ENCODE measurements around the gene RAB11FIP5. TPM values are rescaled to one million over a fixed set of nuclear protein-coding genes. Genes with fewer than 3 reads are reported as not detected.
"Not testable (repeated sequence)": the region's sequence is repeated elsewhere in the genome, so short reads cannot be mapped to it uniquely, and the experiment has no call there.

Gene RAB11FIP5, protein sequence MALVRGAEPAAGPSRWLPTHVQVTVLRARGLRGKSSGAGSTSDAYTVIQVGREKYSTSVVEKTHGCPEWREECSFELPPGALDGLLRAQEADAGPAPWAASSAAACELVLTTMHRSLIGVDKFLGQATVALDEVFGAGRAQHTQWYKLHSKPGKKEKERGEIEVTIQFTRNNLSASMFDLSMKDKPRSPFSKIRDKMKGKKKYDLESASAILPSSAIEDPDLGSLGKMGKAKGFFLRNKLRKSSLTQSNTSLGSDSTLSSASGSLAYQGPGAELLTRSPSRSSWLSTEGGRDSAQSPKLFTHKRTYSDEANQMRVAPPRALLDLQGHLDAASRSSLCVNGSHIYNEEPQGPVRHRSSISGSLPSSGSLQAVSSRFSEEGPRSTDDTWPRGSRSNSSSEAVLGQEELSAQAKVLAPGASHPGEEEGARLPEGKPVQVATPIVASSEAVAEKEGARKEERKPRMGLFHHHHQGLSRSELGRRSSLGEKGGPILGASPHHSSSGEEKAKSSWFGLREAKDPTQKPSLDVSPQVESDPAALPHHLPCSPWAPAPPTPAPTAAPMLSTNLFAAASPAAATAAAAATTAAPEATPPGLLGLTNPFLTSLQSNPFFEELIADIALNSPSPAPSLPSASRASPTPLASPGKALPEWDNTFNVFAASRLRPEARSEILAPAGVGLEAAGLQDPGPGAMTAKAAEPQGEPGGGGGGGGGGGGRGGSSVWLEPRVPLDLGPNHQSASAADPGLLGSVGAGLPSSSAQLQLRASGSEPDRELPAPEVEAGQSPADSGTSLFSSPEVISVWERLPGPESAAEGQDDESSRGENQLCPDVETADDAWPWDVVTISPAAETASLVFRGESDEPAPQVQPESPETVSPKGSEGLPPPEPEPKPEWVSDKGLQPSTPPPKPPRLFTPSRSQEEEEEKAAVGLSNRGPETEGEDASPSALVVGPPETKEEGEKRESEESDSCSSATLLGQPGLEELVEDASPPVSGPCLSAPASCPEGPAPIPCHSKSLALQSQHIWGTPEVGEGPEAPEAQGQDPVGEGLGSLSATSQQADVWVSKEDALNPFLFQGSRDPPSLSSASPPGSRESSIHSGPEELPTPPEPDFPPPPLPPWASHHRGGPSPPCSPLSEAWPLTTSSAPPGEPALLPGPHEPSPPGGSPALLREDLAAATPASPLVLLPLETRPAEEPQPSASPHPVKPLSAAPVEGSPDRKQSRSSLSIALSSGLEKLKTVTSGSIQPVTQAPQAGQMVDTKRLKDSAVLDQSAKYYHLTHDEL (N-terminal part only)
- polyA plus RNA-seq (ENCODE audit: insufficient read length in 10 of 10): 10 to 100 TPM; 12.3 to 17.8 (median 15.7) TPM
- long read RNA-seq, donor 1, full-length matches to known transcripts: 1 of 1 reads
- long read RNA-seq, donor 1, partial matches to known transcripts: 0 of 1 reads
- long read RNA-seq, donor 1, other reads (novel, unspliced or antisense): 0 of 1 reads
- long read RNA-seq, donor 2: 0 reads
- long read RNA-seq, donor 3: 0 reads
- long read RNA-seq, donor 4, full-length matches to known transcripts: 1 of 1 reads
- long read RNA-seq, donor 4, partial matches to known transcripts: 0 of 1 reads
- long read RNA-seq, donor 4, other reads (novel, unspliced or antisense): 0 of 1 reads
- long read RNA-seq, donor 5: 0 reads
- long read RNA-seq, donor 6: 0 reads
- long read RNA-seq, donor 7, full-length matches to known transcripts: 2 of 2 reads
- long read RNA-seq, donor 7, partial matches to known transcripts: 0 of 2 reads
- long read RNA-seq, donor 7, other reads (novel, unspliced or antisense): 0 of 2 reads
- long read RNA-seq, donor 8, full-length matches to known transcripts: 1 of 1 reads
- long read RNA-seq, donor 8, partial matches to known transcripts: 0 of 1 reads
- long read RNA-seq, donor 8, other reads (novel, unspliced or antisense): 0 of 1 reads
- long read RNA-seq, donor 9: 0 reads

GRCh38 chr2:73112913-73113854, at the start of gene RAB11FIP5:
Gene RAB11FIP5 (minus strand): TSS chr2:73112948. CDS start chr2:73112777, 171 bp downstream.
- peak; percentile 80 to 88 (median 81) for DNase-seq

GRCh38 chr2:73156539-73157124, 43.9 kb upstream of the RAB11FIP5 start:
- peak in 2 of 3 donors; percentile 49 to 74 for DNase-seq

DNA sequence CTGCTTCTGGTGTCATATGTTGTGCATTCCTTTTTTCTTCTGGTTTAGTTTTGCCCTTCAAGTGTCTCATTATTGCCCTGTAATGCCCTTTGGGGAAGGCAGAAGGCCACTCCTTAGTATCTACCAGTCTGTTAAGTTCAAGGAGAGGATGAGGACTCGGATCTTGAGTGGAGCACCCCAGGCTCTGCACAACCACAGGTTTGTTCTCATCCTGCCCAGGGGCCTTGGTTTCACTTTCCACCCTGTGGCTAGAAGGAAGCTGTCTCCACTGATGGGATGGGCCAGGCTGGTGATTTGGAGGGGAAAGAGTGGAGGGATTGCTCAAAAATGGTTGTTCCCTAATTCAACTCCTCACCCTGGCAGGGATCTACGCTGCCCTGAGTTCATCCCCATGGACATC, 30.2 kb upstream of the RAB11FIP5 start:
- no peak for DNase-seq

- no peak for DNase-seq
Measured at GRCh38 chr2:73141896-73142295, 29.1 kb upstream of the RAB11FIP5 start.

DNA sequence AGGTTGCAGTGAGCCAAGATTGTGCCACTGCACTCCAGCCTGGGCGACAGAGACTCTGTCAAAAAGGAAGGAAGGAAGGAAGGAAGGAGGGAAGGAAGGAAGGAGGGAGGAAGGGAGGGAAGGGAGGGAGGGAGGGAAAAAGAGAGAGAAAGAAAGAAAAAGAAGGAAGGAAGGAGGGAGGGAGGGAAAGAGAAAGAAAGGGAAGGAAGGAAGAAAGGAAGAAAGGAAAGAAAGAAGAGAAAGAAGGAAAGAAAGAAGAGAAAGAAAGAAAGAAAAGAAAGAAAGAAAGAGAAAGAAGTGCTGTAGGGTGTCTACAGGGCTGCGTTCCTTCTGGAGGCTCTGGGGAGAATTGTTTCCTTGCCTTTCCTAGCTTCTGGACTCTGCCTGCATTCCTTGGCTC, 22.5 kb upstream of the RAB11FIP5 start:
- DNase-seq: no peak

GRCh38 chr2:73134471-73134870, 21.7 kb upstream of the RAB11FIP5 start:
- no peak for DNase-seq

DNA sequence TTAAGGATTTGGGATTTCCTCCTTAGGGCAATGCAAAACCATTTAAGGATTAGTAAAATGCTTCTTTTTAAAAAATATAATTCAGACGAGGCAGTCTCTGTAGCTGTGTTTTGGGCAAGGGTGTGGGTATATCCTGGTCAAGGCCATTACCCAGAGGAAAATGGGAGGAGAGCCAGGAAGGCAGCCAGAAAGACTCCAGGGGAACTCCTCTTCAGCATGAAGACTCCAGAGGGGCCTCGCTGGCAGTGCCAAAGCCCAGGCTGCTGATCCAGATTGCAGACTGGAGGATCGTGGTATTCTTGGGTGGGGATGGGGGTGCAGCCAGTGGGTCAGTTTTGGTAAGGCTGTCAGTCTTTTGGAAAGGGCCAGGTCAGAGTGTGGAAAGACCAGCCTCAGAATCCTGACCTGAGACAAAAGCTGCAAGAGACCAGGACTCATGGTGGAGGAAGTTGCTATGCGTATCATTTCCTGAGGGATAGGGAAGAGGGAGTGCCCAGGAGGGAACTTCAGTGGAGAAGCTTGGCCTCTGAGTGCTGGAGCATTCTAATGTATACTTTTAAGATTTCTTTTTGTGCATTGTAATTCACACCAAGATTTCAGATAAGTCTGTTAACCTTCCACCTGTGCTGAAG, 20.9 kb upstream of the RAB11FIP5 start:
- DNase-seq: no peak

DNA sequence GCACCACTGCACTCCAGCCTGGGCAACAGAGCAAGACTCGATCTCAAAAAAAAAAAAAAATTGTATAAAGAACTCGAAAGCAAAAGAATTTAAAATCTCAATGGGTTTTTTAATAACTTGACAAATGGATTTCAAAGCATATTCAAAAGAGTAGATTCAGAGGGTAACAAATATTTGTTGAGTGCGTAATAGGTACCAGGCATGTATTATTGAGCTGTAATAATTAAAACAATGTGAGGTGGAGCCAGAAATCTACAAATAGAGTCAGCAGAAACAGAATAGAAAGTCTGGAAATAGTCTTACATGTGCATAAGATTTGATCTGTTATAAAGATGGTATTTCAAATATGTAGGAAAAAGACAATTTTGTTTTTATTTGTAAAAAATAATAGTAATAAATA, 19.1 kb upstream of the RAB11FIP5 start:
- DNase-seq: peak in 1 of 3 donors; percentile 19

DNA sequence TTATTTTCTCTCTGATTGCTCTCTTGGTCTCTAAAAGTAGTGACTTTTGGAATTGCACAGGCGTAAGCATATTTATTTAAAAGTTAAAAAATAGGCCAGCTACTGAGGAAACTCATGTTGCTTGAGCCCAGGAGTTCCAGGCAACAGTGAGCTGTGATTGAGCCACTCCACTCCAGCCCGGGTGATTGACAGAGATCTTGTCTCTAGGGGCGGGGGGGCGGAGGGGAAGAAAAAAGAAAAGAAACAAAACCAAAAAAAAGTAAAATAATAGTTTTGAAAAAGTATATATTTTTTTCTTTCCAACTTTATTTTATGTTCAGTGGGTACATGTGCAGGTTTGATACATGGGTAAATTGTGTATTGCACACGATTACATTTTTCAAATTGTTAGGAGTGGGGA, 18.0 kb upstream of the RAB11FIP5 start:
- DNase-seq: no peak

DNA sequence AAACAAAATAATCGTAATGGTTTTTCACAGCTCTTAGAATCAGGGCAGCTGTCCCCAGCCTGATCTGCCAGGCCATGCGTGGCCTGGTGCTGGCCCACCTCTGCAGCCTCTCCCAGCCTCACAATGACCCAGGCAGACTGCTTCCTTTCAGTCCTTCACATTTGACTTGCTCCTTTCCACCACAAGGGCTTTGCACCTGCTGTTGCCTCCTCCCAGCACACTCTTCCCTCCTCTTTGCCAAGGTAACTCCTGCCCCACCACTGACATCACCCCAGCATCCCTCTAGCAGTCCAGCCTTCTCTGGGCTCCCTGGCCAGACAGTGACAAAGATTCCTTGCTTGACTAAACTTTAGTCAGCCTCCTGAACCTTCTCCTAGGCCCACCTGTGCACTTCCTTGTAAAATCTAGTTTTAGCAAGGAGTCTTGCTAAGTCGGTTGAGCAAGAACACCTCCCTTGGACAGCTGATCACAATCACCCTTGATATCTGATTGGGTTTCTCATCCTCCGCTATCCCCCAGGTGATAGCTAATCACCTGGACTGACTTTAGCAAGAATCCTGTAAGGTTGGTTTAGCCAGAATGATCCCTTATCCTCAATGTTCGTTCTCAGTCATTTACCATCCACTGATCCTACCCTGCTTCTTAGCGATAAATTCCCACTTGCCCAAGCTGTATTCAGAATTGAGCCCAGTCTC, 16.2 kb upstream of the RAB11FIP5 start:
- no peak for DNase-seq

GRCh38 chr2:73122536-73122935, 9.8 kb upstream of the RAB11FIP5 start:
- DNase-seq: no peak

DNA sequence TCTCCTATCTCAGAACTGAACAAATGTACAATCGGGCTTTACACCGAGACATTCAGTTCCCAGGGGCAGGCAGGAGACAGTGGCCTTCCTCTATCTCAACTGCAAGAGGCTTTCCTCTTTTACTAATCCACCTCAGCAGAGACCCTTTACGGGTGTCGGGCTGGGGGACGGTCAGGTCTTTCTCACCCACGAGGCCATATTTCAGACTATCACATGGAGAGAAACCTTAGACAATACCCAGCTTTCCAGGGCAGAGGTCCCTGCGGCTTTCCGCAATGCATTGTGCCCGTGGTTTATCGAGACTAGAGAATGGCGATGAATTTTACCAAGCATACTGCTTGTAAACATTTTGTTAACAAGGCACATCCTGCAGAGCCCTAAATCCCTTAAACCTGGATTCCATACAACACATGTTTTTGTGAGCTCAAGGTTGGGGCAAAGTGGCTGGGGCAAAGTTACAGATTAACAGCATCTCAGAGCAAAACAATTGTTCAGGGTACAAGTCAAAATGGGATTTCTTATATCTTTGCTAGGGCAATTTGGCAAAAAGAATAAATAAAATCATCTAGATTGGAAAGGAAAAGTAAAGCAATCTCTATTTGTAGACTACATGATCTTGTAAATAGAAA, 7.0 kb upstream of the RAB11FIP5 start:
- not testable (repeated sequence) for DNase-seq

DNA sequence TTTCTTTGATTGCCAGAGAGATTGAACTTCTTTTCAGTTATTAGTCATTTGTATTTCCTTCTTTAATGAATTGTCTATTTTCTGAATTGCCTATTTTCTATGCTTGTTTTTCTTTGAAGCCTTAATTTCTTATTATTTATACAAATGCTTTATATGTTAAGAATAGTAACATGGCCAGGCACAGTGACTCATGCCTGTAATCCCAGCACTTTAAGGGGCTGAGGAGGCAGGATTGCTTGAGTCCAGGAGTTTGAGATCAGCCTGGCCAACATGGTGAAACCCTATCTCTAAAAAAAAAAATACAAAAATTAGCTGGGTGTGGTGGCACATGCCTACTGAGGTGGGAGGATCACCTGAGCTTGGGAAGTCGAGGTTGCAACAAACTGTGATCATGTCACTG, 4.7 kb upstream of the RAB11FIP5 start:
- DNase-seq: no peak

DNA sequence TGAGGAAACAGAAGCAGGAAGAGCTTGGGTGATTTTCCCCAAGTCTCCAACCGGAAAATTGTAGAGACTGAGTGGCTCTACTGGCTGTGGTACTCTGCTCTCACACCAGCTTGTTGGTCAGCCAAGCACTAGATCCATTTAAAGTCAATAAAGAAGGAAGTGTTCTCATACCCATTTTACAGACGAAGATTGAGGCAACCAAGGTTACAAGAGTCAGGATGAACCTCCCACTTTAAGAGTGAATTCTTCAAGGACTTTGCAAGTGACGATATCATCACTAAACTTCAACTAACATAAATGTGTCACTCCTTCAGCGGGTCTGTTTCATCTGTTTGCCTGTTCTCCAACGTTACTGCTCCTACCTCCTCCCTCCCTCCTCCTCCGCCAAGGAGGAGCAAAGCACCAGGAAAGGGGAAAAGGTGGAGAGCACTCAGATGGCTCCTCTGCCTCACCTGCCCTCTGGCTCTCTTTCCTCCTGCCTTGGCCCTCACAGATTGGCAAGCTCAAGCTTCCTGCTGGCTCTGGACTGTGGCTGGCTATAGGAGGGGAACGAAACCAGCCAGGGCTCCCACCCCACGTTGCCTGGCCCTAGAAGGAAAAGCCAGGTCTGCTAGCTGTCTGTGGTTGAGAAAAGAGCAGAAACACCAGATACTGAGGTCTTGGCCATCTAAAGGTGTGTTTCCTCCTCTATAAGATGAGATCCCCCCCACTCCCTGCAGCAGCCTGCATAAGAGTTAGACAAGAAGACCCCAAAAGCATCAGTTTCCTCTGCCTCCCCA, 3.6 kb upstream of the RAB11FIP5 start:
- DNase-seq: no peak

- no peak for DNase-seq
Measured at GRCh38 chr2:73114273-73114867, 1.6 kb upstream of the RAB11FIP5 start.
